ENCODE data around the gene TPM3. TPM values are rescaled to one million over a fixed set of nuclear protein-coding genes. Genes with fewer than 3 reads are reported as not detected.

Gene TPM3
- total and polyA plus RNA-seq, 12 donors: 75.2 to 345 (median 114) TPM

GRCh38 chr1:154117642-154118041 is 74.3 kb downstream of the TPM3 start:
- Histone ChIP-seq H3K27ac (no peak overlapping the region), H3K4me1 (peaks cover 0 to 4% (median 0%) of the 10 kb centered on the region in 9 donors), H3K36me3 (no peaks in the 10 kb centered on the region), H3K4me3 (no peak overlapping the region), H3K27me3 (no peaks in the 10 kb centered on the region), H3K9me3 (no peaks in the 10 kb centered on the region)
- WGBS, 2 donors: 77 to 80% methylated on average over 5 of the region's 5 CpGs
- no peak for DNase-seq
- no peak for TF ChIP-seq CTCF (IDR thresholded peaks at IDR 0.05)
- intact Hi-C loops (cut with DNase I): no loop called here
- no peak for ATAC-seq

GRCh38 chr1:154115180-154115579 is 76.7 kb downstream of the TPM3 start:
- TF ChIP-seq CTCF (IDR thresholded peaks at IDR 0.05): no peak
- Histone ChIP-seq H3K9me3 (no peaks in the 10 kb centered on the region), H3K4me3 (no peak overlapping the region), H3K27ac (no peak overlapping the region), H3K4me1 (peaks cover 0 to 4% (median 0%) of the 10 kb centered on the region in 9 donors), H3K36me3 (no peaks in the 10 kb centered on the region), H3K27me3 (no peaks in the 10 kb centered on the region)
- intact Hi-C loops (cut with DNase I): no loop called here
- ATAC-seq (no peak), DNase-seq (no peak)
- WGBS, 2 donors: 50 to 69% methylated on average over 1 of the region's 1 CpG

Small RNA genes lying within 50 kb of the gene (microRNA-seq; reads per million reads assigned to microRNA genes)
- gene MIR190B: 3.6 reads per million in 2 donors

Other genes with a start within 250 kb of the TPM3 start
- 10 to 100 TPM; 29.4 to 60.4 (median 39.0) TPM for gene DENND4B, start 245.4 kb downstream of the TPM3 start, total RNA-seq
- 10 to 100 TPM; 23.7 to 68.2 TPM for gene DENND4B, start 245.4 kb downstream of the TPM3 start, polyA plus RNA-seq
- gene CRTC2, start 233.5 kb downstream of the TPM3 start, total RNA-seq: 10 to 100 TPM; 14.6 to 25.6 (median 18.0) TPM
- gene CRTC2, start 233.5 kb downstream of the TPM3 start, polyA plus RNA-seq: 10 to 100 TPM; 19.2 to 50.5 TPM
- 10 to 100 TPM; 27.6 to 63.0 (median 34.3) TPM for gene SLC39A1, start 228.6 kb downstream of the TPM3 start, total RNA-seq
- gene SLC39A1, start 228.6 kb downstream of the TPM3 start, polyA plus RNA-seq: 100 to 1,000 TPM in 1 of 2 donors, 10 to 100 TPM in 1; 24.6 to 102 TPM
- gene CREB3L4, start 224.2 kb downstream of the TPM3 start, total RNA-seq: 1 to 10 TPM; 2.9 to 8.5 (median 4.1) TPM
- gene CREB3L4, start 224.2 kb downstream of the TPM3 start, polyA plus RNA-seq: 1 to 10 TPM; 5.6 to 7.6 TPM
- 10 to 100 TPM; 49.4 to 94.7 (median 56.8) TPM for gene JTB, start 214.4 kb downstream of the TPM3 start, total RNA-seq
- 100 to 1,000 TPM in 1 of 2 donors, 10 to 100 TPM in 1; 80.9 to 225 TPM for gene JTB, start 214.4 kb downstream of the TPM3 start, polyA plus RNA-seq
- gene RAB13, start 205.8 kb downstream of the TPM3 start, total RNA-seq: 10 to 100 TPM; 42.9 to 98.7 (median 54.2) TPM
- 100 to 1,000 TPM in 1 of 2 donors, 10 to 100 TPM in 1; 89.9 to 114 TPM for gene RAB13, start 205.8 kb downstream of the TPM3 start, polyA plus RNA-seq
- gene RPS27, start 201.3 kb downstream of the TPM3 start, total RNA-seq: 1,000 to 10,000 TPM in 1 of 10 donors, 100 to 1,000 TPM in 9; 586 to 1,105 (median 715) TPM
- 1,000 to 10,000 TPM; 2,780 to 8,165 TPM for gene RPS27, start 201.3 kb downstream of the TPM3 start, polyA plus RNA-seq
- gene NUP210L, start 37.0 kb downstream of the TPM3 start, total RNA-seq: under 1 TPM in 4 of 10 donors, not detected in 6; 0.07 to 0.45 (median 0.18) TPM
- gene NUP210L, start 37.0 kb downstream of the TPM3 start, polyA plus RNA-seq: under 1 TPM; 0.01 to 0.07 TPM
- gene CFAP141, start 14.2 kb upstream of the TPM3 start, total RNA-seq: 1 to 10 TPM in 2 of 10 donors, under 1 TPM in 1, not detected in 7; 0.76 to 1.1 (median 1.1) TPM
- under 1 TPM in 1 of 2 donors, not detected in 1; 0.22 TPM for gene CFAP141, start 14.2 kb upstream of the TPM3 start, polyA plus RNA-seq
- gene UBAP2L, start 28.9 kb upstream of the TPM3 start, total RNA-seq: 100 to 1,000 TPM; 103 to 135 (median 112) TPM
- gene UBAP2L, start 28.9 kb upstream of the TPM3 start, polyA plus RNA-seq: 10 to 100 TPM; 55.2 to 61.8 TPM
- gene HAX1, start 80.5 kb upstream of the TPM3 start, total RNA-seq: 100 to 1,000 TPM; 162 to 196 (median 171) TPM
- gene HAX1, start 80.5 kb upstream of the TPM3 start, polyA plus RNA-seq: 100 to 1,000 TPM; 171 to 313 TPM
- 1 to 10 TPM in 1 of 10 donors, under 1 TPM in 6, not detected in 3; 0.12 to 1.5 (median 0.48) TPM for gene AQP10, start 129.0 kb upstream of the TPM3 start, total RNA-seq
- under 1 TPM in 1 of 2 donors, not detected in 1; 0.35 TPM for gene AQP10, start 129.0 kb upstream of the TPM3 start, polyA plus RNA-seq
- 10 to 100 TPM; 10.3 to 17.3 (median 13.3) TPM for gene ATP8B2, start 133.4 kb upstream of the TPM3 start, total RNA-seq
- 10 to 100 TPM in 1 of 2 donors, 1 to 10 TPM in 1; 8.0 to 16.8 TPM for gene ATP8B2, start 133.4 kb upstream of the TPM3 start, polyA plus RNA-seq
- gene IL6R, start 213.2 kb upstream of the TPM3 start, total RNA-seq: 10 to 100 TPM in 5 of 10 donors, 1 to 10 TPM in 5; 6.1 to 16.2 (median 10.0) TPM
- 1 to 10 TPM; 2.9 to 6.2 TPM for gene IL6R, start 213.2 kb upstream of the TPM3 start, polyA plus RNA-seq

Data from heart right ventricle (tissue), 16 donors.